Measurements from ENCODE around the gene COX5B. TPM values are rescaled to one million over a fixed set of nuclear protein-coding genes. Genes with fewer than 3 reads are reported as not detected.

The COX5B gene
- total RNA-seq, 4 donors from 2014 or later: 206 to 427 (median 359) TPM

- no peak overlapping the region for H3K4me3 ChIP-seq (ENCODE audit: low read depth, poor library complexity, severe bottlenecking)
- 28 to 29% methylated on average over 14 of the region's 14 CpGs for WGBS, 2 donors
- intact Hi-C loops (cut with DNase I; ENCODE audit: low total_unique reads): loop anchor here (10.0 kb wide), 1 partner anchor 103 kb away; no protein-coding TSS in a partner anchor
- DNase-seq (ENCODE audit: low spot score in 2 of 2): peak; percentile 88 to 99
- no peak for TF ChIP-seq POLR2A (IDR thresholded peaks at IDR 0.05)
- peak in 2 of 3 donors; percentile 18 to 78 for TF ChIP-seq CTCF (IDR thresholded peaks at IDR 0.05)
Measured at GRCh38 chr2:97697252-97698235, 51.7 kb downstream of the COX5B start.

Other genes with a start within 250 kb of the COX5B start
- 10 to 100 TPM; 11.0 to 33.1 (median 12.6) TPM for gene ANKRD36B, start 56.2 kb upstream of the COX5B start, total RNA-seq
- gene ACTR1B, start 18.0 kb downstream of the COX5B start, total RNA-seq: 10 to 100 TPM; 47.3 to 82.3 (median 78.4) TPM
- 10 to 100 TPM in 2 of 4 donors, 1 to 10 TPM in 2; 5.0 to 20.2 (median 13.4) TPM for gene C2orf92, start 23.7 kb downstream of the COX5B start, total RNA-seq
- 1 to 10 TPM; 1.1 to 1.6 (median 1.4) TPM for gene ZAP70, start 67.5 kb downstream of the COX5B start, total RNA-seq

Data from lower leg skin (tissue), 4 donors.